HepG2 (cell line): Measurements from ENCODE around the gene SERPINF2. TPM values are rescaled to one million over a fixed set of nuclear protein-coding genes. Genes with fewer than 3 reads are reported as not detected.

Source experiments
- ARID5B ChIP-seq: IDR thresholded peaks from 2 replicates; pipeline ENCODE4 v1.4.0; 2020; ENCODE audit warnings: mild to moderate bottlenecking, missing genetic modification reagents
- ARNT2 ChIP-seq: sonication (generic); formaldehyde crosslinking; IDR thresholded peaks from 2 replicates; pipeline ENCODE4 v1.8.0; 2022; ENCODE audit warnings: mild to moderate bottlenecking, low read depth, missing genetic modification reagents, moderate library complexity
- FOSL2 ChIP-seq: sonication (generic); formaldehyde crosslinking; IDR thresholded peaks from 2 replicates; pipeline ENCODE4 v1.4.0; 2020; ENCODE audit warnings: missing genetic modification reagents
- KLF11 ChIP-seq: IDR thresholded peaks from 2 replicates; pipeline ENCODE4 v1.6.1; 2016; ENCODE audit warnings: missing compliant biosample characterization
- KLF12 ChIP-seq: sonication (generic); formaldehyde crosslinking; IDR thresholded peaks from 2 replicates; pipeline ENCODE4 v1.4.0; 2020; ENCODE audit warnings: missing genetic modification reagents, borderline replicate concordance
- KMT2B ChIP-seq: IDR thresholded peaks from 2 replicates; pipeline ENCODE4 v1.6.1; 2016; ENCODE audit warnings: missing genetic modification reagents, missing compliant biosample characterization
- MED1 ChIP-seq: sonication (generic); formaldehyde crosslinking; IDR thresholded peaks from 2 replicates; pipeline ENCODE4 v1.4.0; 2020; ENCODE audit warnings: missing genetic modification reagents
- MLXIP ChIP-seq: sonication (generic); formaldehyde crosslinking; IDR thresholded peaks from 2 replicates; pipeline ENCODE4 v1.9.0; 2021; ENCODE audit warnings: missing genetic modification reagents, borderline replicate concordance
- RAD51 ChIP-seq: fragments of 450-650 bp; IDR thresholded peaks from 2 replicates; pipeline ENCODE4 v1.6.1; 2016; ENCODE audit warnings: borderline replicate concordance
- RARA ChIP-seq: IDR thresholded peaks from 2 replicates; pipeline ENCODE4 v1.6.1; 2016; ENCODE audit warnings: missing genetic modification reagents, missing compliant biosample characterization
- RFXAP ChIP-seq: sonication (generic); formaldehyde crosslinking; IDR thresholded peaks from 2 replicates; pipeline ENCODE4 v1.4.0; 2020; ENCODE audit warnings: missing genetic modification reagents, borderline replicate concordance
- SMAD3 ChIP-seq: sonication (generic); formaldehyde crosslinking; IDR thresholded peaks from 2 replicates; pipeline ENCODE4 v1.4.0; 2020; ENCODE audit warnings: missing genetic modification reagents
- TP53 ChIP-seq: sonication (generic); formaldehyde crosslinking; conservative IDR thresholded peaks from 2 replicates; pipeline ENCODE4 v1.4.0; 2020; ENCODE audit warnings: missing genetic modification reagents
- ZBTB43 ChIP-seq: sonication (generic); formaldehyde crosslinking; conservative IDR thresholded peaks from 2 replicates; pipeline ENCODE4 v1.4.0; 2020; ENCODE audit warnings: missing genetic modification reagents
- ZFP1 ChIP-seq: IDR thresholded peaks from 2 replicates; pipeline ENCODE4 v1.6.1; 2016
- ZNF253 ChIP-seq: sonication (generic); formaldehyde crosslinking; IDR thresholded peaks from 2 replicates; pipeline ENCODE4 v1.8.0; 2022; ENCODE audit warnings: mild to moderate bottlenecking, missing genetic modification reagents, borderline replicate concordance
- ZNF354B ChIP-seq: sonication (generic); formaldehyde crosslinking; IDR thresholded peaks from 2 replicates; pipeline ENCODE4 v1.8.0; 2022; ENCODE audit warnings: mild to moderate bottlenecking, missing genetic modification reagents
- ZNF567 ChIP-seq: sonication (generic); formaldehyde crosslinking; IDR thresholded peaks from 2 replicates; pipeline ENCODE4 v1.8.1; 2023; ENCODE audit warnings: mild to moderate bottlenecking, missing genetic modification reagents, borderline replicate concordance
- ZNF703 ChIP-seq: sonication (generic); formaldehyde crosslinking; IDR thresholded peaks from 2 replicates; pipeline ENCODE4 v1.5.1; 2020; ENCODE audit warnings: missing genetic modification reagents, mild to moderate bottlenecking, moderate library complexity, borderline replicate concordance
- ZSCAN25 ChIP-seq: sonication (generic); formaldehyde crosslinking; IDR thresholded peaks from 2 replicates; pipeline ENCODE4 v1.8.0; 2022; ENCODE audit warnings: mild to moderate bottlenecking, missing genetic modification reagents
- ZSCAN29 ChIP-seq: sonication (generic); formaldehyde crosslinking; conservative IDR thresholded peaks from 2 replicates; pipeline ENCODE4 v1.4.0; 2020; ENCODE audit warnings: mild to moderate bottlenecking, missing genetic modification reagents
- polyA plus RNA-seq, 8 experiments: library from polyadenylated mRNA; depleted of rRNA in 3 of 8; stranded (reverse) in 7 of 8; unstranded in 1 of 8; fragments of >200 nt; fragmentation: Illumina TruSeq in 4 of 8; extraction: Trizol in 4 of 8; gene quantifications; 2 replicates each; pipeline versions ENCODE4 v1.2.1 to v1.2.3, GENCODE V29; 2011 to 2016; ENCODE audit warnings: low read depth in 4 of 8, missing spikeins in 1 of 8, mixed read lengths in 1 of 8; ENCODE audit not compliant: insufficient read depth in 1 of 8
- total RNA-seq, 5 experiments: library from RNA; depleted of rRNA; stranded (reverse); fragments of >200 nt; fragmentation: Illumina TruSeq; extraction: Trizol; gene quantifications; 2 replicates each; pipeline ENCODE4 v1.2.3, GENCODE V29; 2016; ENCODE audit warnings: low read depth in 1 of 5
- TF ChIP-seq, protein P1 (sequence below): sonication (generic); IDR thresholded peaks from 2 replicates; pipeline ENCODE4 v1.6.1; 2016; ENCODE audit warnings: low read depth, borderline replicate concordance

The SERPINF2 gene
- total and polyA plus RNA-seq, 2 of the 13 experiments (the other 11 are each of a cell fraction or from before 2014, with no cell fraction given), result 309 to 548 TPM

DNA sequence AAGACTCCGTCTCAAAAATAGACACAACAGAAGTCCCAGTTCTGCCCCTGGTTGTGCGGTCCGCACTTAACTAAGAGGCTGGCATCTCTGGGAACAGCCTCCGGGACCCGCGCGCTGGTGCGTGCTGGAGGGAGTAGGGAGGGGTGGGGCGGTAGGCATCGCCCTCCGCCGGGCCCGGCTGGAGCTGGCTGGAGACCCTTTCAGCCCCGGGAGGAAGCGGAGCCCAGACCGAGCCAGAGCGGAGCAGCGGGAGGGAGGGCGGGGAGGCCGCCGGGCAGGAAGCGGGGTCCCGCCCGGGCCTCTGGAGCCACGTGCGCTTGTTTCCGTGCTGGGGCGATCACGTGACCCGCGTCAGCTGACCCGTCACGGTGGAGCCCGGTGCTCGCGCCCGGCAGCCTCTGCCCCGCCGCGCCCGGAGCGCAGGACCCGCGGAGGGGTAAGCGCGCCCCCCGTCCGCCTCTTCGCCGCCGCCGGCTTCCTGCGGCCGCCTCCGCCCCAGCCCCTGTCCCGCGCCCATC, 18.3 kb upstream of the SERPINF2 start, which contains the start of gene WDR81 (continued):
- TF ChIP-seq RFXAP (peak; percentile 33; the same call in 1 of the 2 replicates), KLF12 (CRISPR knock-in tag) (peak; percentile 46; the same call in 1 of the 2 replicates), ZNF354B (no peak), ZNF567 (no peak), KLF11 (CRISPR knock-in tag) (no peak), SMAD3 (CRISPR knock-in tag) (0 out of 2 replicates have a peak, but pooled peaks have one; percentile 26), RARA (CRISPR knock-in tag) (peak; percentile 66), MED1 (CRISPR knock-in tag) (peak; percentile 73), ARID5B (CRISPR knock-in tag) (peak; percentile 50; the same call in 1 of the 2 replicates), KMT2B (CRISPR knock-in tag) (peak; percentile 64; the same call in 1 of the 2 replicates), MLXIP (0 out of 2 replicates have a peak, but pooled peaks have one; percentile 19), RAD51 (peak; percentile 93), TP53 (no peak), ZNF253 (CRISPR knock-in tag) (no peak), ZBTB43 (CRISPR knock-in tag) (0 out of 2 replicates have a peak, but pooled peaks have one; percentile 32), ZSCAN29 (0 out of 2 replicates have a peak, but pooled peaks have one; percentile 39), ZSCAN25 (CRISPR knock-in tag) (peak; percentile 16; the same call in 1 of the 2 replicates), ARNT2 (CRISPR knock-in tag) (peak; percentile 79), ZNF703 (CRISPR knock-in tag) (no peak), ZFP1 (CRISPR knock-in tag) (no peak), FOSL2 (CRISPR knock-in tag) (peak; percentile 46; the same call in 1 of the 2 replicates)
- TF ChIP-seq, protein P1, sequence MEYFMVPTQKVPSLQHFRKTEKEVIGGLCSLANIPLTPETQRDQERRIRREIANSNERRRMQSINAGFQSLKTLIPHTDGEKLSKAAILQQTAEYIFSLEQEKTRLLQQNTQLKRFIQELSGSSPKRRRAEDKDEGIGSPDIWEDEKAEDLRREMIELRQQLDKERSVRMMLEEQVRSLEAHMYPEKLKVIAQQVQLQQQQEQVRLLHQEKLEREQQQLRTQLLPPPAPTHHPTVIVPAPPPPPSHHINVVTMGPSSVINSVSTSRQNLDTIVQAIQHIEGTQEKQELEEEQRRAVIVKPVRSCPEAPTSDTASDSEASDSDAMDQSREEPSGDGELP, result peak; percentile 88; the same call in 1 of the 2 replicates
